Esophagus muscularis mucosa (tissue), 4 donors: ENCODE measurements around the gene KIR2DL4. TPM values are rescaled to one million over a fixed set of nuclear protein-coding genes. Genes with fewer than 3 reads are reported as not detected.
"Not testable (repeated sequence)": the region's sequence is repeated elsewhere in the genome, so short reads cannot be mapped to it uniquely, and the experiment has no call there.

Source experiments
- DNase-seq: peaks from one replicate; pipeline ENCODE4 v3.0.0-alpha.2; 2017; ENCODE audit errors: extremely low spot score
- H3K27ac ChIP-seq, 4 donors: fragments of 200-600 bp; sonication (generic); replicated peaks in 1 of 4; 1 replicate in 3 of 4; 2 replicates in 1 of 4; pipeline ENCODE4 v1.5.1; 2016 to 2019; ENCODE audit warnings: mild to moderate bottlenecking in 1 of 4
- H3K27me3 ChIP-seq, 4 donors: fragments of 200-600 bp; sonication (generic); one replicate each; pipeline versions ENCODE4 v1.5.1 to v1.6.0; 2016 to 2019
- H3K36me3 ChIP-seq, 4 donors: fragments of 200-600 bp; sonication (generic); one replicate each; pipeline ENCODE4 v1.5.1; 2016 to 2019
- H3K4me1 ChIP-seq, 4 donors: fragments of 200-600 bp; sonication (generic); one replicate each; pipeline ENCODE4 v1.5.1; 2016 to 2019
- H3K4me3 ChIP-seq, 4 donors: fragments of 200-600 bp; sonication (generic); 1 replicate in 2 of 4; 2 replicates in 2 of 4; pipeline ENCODE4 v1.5.1; 2016 to 2019; ENCODE audit warnings: mild to moderate bottlenecking in 4 of 4, moderate library complexity in 1 of 4
- H3K9me3 ChIP-seq, 4 donors: fragments of 200-600 bp; sonication (generic); 1 replicate in 3 of 4; 2 replicates in 1 of 4; pipeline ENCODE4 v1.5.1; 2016 to 2019
- CTCF ChIP-seq, 3 experiments: fragments of 200-600 bp in 2 of 3; fragments of 450-650 bp in 1 of 3; sonication (generic) in 2 of 3; IDR thresholded peaks; one replicate each; pipeline ENCODE4 v1.5.1; 2017 to 2019; ENCODE audit warnings: antibody characterized with exemption in 3 of 3, mild to moderate bottlenecking in 2 of 3, moderate library complexity in 1 of 3
- EP300 ChIP-seq: sonication (generic); formaldehyde crosslinking; IDR thresholded peaks from one replicate; pipeline ENCODE4 v1.6.1; 2017; ENCODE audit warnings: antibody characterized with exemption
- POLR2A ChIP-seq: fragments of 450-650 bp; IDR thresholded peaks from one replicate; pipeline ENCODE4 v1.6.1; 2017; ENCODE audit warnings: antibody characterized with exemption, moderate library complexity, mild to moderate bottlenecking, low read depth
- POLR2AphosphoS5 ChIP-seq, 2 donors: sonication (generic); formaldehyde crosslinking; IDR thresholded peaks; one replicate each; pipeline ENCODE4 v1.6.1; 2017; ENCODE audit warnings: antibody characterized with exemption in 2 of 2
- WGBS: methylation state at CpG from one replicate; pipeline ENCODE4 v1.1.5; 2018; 5-methylcytosine and 5-hydroxymethylcytosine counted together
- intact Hi-C: fragments of 100-400 bp; cut with DNase I; formaldehyde crosslinking; loops from one replicate; pipeline ENCODE4 v1.15.1; 2023
- total RNA-seq, 4 donors: library from RNA; depleted of rRNA; stranded (reverse); fragments of >200 nt; gene quantifications; one replicate each; pipeline versions ENCODE4 v1.1.0 to v1.2.1, GENCODE V29; 2016

Gene KIR2DL4
- total RNA-seq, 4 donors from 2014 or later: not detected

- H3K9me3 ChIP-seq, H3K27ac ChIP-seq, DNase-seq, H3K4me1 ChIP-seq, H3K4me3 ChIP-seq, H3K27me3 ChIP-seq, H3K36me3 ChIP-seq, intact Hi-C loops: not testable (repeated sequence)
- 69% methylated on average over 5 of the region's 5 CpGs for WGBS
Measured at GRCh38 chr19:54835126-54835525, 31.7 kb downstream of the KIR2DL4 start.

GRCh38 chr19:54837522-54837921 is 34.1 kb downstream of the KIR2DL4 start:
- H3K36me3 ChIP-seq, H3K27me3 ChIP-seq, intact Hi-C loops, DNase-seq, H3K4me3 ChIP-seq, H3K9me3 ChIP-seq, H3K4me1 ChIP-seq, H3K27ac ChIP-seq: not testable (repeated sequence)
- WGBS: 33% methylated on average over 2 of the region's 2 CpGs

DNA sequence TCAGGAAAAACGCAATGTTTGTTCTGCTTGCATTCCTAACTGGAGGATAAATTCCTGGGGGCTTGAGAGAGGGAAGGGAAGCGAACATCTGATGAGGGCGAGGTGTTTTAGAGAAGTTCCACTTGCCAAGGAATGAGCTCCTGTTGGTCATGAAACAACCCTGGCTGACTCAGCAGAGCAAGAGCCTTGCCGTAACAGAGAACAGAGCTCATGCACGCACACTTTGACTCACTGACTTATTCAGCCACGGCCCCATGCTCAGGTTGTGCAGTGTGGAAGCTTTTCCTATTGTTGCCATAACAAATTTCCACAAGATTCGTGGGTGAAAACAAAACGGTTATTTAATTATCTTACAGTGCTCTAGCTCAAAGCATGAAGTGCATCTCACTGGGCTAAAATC is 39.8 kb downstream of the KIR2DL4 start:
- H3K4me3 ChIP-seq, H3K4me1 ChIP-seq, DNase-seq, intact Hi-C loops, H3K9me3 ChIP-seq, H3K36me3 ChIP-seq, H3K27ac ChIP-seq, H3K27me3 ChIP-seq: not testable (repeated sequence)
- WGBS: 79% methylated on average over 8 of the region's 8 CpGs

DNA sequence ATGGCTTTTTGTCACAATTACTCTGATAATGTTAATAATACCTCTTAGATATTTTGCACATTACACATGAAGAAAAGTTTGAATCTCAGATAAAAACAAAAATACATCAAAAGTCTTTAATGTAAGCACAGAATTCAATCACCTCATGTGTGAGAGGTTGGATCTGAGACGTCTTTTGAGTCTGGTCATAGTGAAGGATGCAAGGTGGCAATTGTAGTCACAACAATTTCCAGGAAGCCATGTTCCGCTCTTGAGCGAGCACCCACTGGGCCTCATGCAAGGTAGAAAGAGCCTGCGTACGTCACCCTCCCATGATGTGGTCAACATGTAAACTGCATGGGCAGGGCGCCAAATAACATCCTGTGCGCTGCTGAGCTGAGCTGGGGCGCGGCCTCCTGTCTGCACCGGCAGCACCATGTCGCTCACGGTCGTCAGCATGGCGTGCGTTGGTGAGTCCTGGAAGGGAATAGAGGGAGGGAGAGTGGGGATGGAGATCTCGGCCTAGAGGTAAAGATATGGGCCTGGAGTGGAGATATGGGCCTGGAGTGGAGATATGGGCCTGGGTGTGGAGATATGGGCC is 46.7 kb downstream of the KIR2DL4 start, which contains the start of gene KIR3DL2:
TSS of gene KIR3DL2 (plus strand) at position 383 of the 580 bp plus-strand sequence. CDS start at position 416, 33 bp downstream.
- 85% methylated on average over 16 of the region's 16 CpGs for WGBS
- H3K4me3 ChIP-seq, DNase-seq, H3K9me3 ChIP-seq, H3K4me1 ChIP-seq, H3K27ac ChIP-seq, H3K36me3 ChIP-seq, intact Hi-C loops: not testable (repeated sequence)
- H3K27me3 ChIP-seq: peaks cover 0 to 21% (median 0%) of the 10 kb centered on the region in 4 donors

- intact Hi-C loops: no loop called here
- TF ChIP-seq CTCF (IDR thresholded peaks at IDR 0.05): no peak
- TF ChIP-seq POLR2A: no peak
- no peak for TF ChIP-seq EP300
- no peak for TF ChIP-seq POLR2AphosphoS5 (IDR thresholded peaks at IDR 0.05)
- Histone ChIP-seq H3K27me3 (peaks cover 0 to 21% (median 0%) of the 10 kb centered on the region in 4 donors), H3K4me3 (no peak overlapping the region), H3K9me3 (no peaks in the 10 kb centered on the region), H3K27ac (no peak overlapping the region), H3K36me3 (no peaks in the 10 kb centered on the region), H3K4me1 (no peaks in the 10 kb centered on the region)
- no peak for DNase-seq
- WGBS: 88% methylated on average over 1 of the region's 2 CpGs
Measured at GRCh38 chr19:54850930-54851329, 47.5 kb downstream of the KIR2DL4 start.

GRCh38 chr19:54851353-54851752 is 47.9 kb downstream of the KIR2DL4 start:
- Histone ChIP-seq H3K27ac (no peak overlapping the region), H3K4me3 (no peak overlapping the region), H3K9me3 (no peaks in the 10 kb centered on the region), H3K4me1 (no peaks in the 10 kb centered on the region), H3K36me3 (no peaks in the 10 kb centered on the region), H3K27me3 (peaks cover 0 to 21% (median 0%) of the 10 kb centered on the region in 4 donors)
- 75% methylated on average over 7 of the region's 7 CpGs for WGBS
- intact Hi-C loops: no loop called here
- no peak for DNase-seq
- TF ChIP-seq POLR2AphosphoS5 (IDR thresholded peaks at IDR 0.05) (no peak), POLR2A (no peak), EP300 (no peak), CTCF (IDR thresholded peaks at IDR 0.05) (no peak)

- H3K9me3 ChIP-seq, H3K36me3 ChIP-seq, DNase-seq, H3K27ac ChIP-seq, H3K4me1 ChIP-seq, H3K4me3 ChIP-seq, intact Hi-C loops: not testable (repeated sequence)
- 52% methylated on average over 1 of the region's 1 CpG for WGBS
- peaks cover 0 to 21% (median 0%) of the 10 kb centered on the region in 4 donors for H3K27me3 ChIP-seq
Measured at GRCh38 chr19:54855241-54855640, 51.8 kb downstream of the KIR2DL4 start.

DNA sequence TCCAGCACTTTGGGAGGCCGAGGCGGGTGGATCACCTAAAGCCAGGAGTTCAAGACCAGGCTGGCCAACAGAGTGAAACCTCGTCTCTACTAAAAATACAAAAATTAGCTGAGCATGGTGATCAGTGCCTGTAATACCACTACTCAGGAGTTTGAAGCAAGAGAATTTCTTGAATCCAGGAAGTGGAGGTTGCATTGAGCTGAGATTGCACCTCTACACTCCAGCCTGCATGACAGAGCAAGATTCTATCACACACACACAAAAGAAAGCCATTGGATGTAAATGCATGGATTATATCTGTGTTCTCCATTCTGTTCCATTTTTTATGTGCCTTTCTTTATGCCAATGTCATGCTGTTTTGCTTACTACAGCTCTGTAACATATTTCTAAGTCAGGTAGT is 55.1 kb downstream of the KIR2DL4 start:
- intact Hi-C loops, H3K4me1 ChIP-seq, H3K4me3 ChIP-seq, H3K27me3 ChIP-seq, H3K27ac ChIP-seq, DNase-seq, H3K9me3 ChIP-seq, H3K36me3 ChIP-seq: not testable (repeated sequence)
- 83% methylated on average over 3 of the region's 3 CpGs for WGBS

DNA sequence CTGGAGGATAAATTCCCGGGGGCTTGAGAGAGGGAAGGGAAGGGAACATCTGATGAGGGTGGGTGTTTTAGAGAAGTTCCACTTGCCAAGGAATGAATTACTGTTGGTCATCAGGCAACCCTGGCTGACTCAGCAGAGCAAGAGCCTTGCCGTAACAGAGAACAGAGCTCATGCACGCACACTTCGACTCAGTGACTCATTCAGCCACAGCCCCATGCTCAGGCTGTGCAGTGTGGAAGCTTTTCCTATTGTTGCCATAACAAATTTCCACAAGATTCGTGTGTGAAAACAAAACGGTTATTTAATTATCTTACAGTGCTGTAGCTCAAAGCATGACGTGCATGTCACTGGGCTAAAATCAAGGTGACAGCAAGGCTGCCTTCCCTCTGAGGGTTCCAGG is 56.0 kb downstream of the KIR2DL4 start:
- H3K9me3 ChIP-seq, H3K4me1 ChIP-seq, H3K27ac ChIP-seq, DNase-seq, H3K36me3 ChIP-seq, intact Hi-C loops, H3K27me3 ChIP-seq, H3K4me3 ChIP-seq: not testable (repeated sequence)
- WGBS: 65% methylated on average over 7 of the region's 7 CpGs

DNA sequence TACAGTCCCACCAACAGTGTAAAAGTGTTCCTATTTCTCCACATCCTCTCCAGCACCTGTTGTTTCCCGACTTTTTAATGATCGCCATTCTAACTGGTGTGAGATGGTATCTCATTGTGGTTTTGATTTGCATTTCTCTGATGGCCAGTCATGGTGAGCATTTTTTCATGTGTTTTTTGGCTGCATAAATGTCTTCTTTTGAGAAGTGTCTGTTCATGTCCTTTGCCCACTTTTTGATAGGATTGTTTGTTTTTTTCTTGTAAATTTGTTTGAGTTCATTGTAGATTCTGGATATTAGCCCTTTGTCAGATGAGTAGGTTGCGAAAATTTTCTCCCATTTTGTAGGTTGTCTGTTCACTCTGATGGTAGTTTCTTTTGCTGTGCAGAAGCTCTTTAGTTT is 60.0 kb downstream of the KIR2DL4 start:
- peaks cover 0 to 15% (median 0%) of the 10 kb centered on the region in 4 donors for H3K27me3 ChIP-seq
- intact Hi-C loops, H3K36me3 ChIP-seq, H3K4me3 ChIP-seq, H3K9me3 ChIP-seq, H3K4me1 ChIP-seq, H3K27ac ChIP-seq, DNase-seq: not testable (repeated sequence)
- 100% methylated on average over 2 of the region's 3 CpGs for WGBS
